ENCODE measurements around the gene MIER2. TPM values are rescaled to one million over a fixed set of nuclear protein-coding genes. Genes with fewer than 3 reads are reported as not detected.

Gene MIER2
- polyA plus RNA-seq, 1 donor from 2014 or later: 16.0 TPM

- Histone ChIP-seq H3K9me2 (ENCODE audit: insufficient read depth, low read length) (no peaks in the 10 kb centered on the region), H4K20me1 (ENCODE audit: insufficient read depth) (no peaks in the 10 kb centered on the region), H3K4me3 (ENCODE audit: low read length) (peak overlapping the region; percentile 24), H3K27ac (ENCODE audit: low read length) (no peak overlapping the region), H3K9me3 (ENCODE audit: low read length) (no peaks in the 10 kb centered on the region), H3K4me2 (ENCODE audit: low read length) (no peak overlapping the region), H3K27me3 (ENCODE audit: insufficient read depth, low read depth, low read length) (no peaks in the 10 kb centered on the region), H3K79me2 (replicated peaks; ENCODE audit: insufficient read depth, low read length) (peaks cover 65% of the 10 kb centered on the region), H2AFZ (ENCODE audit: low read depth, low read length) (no peak overlapping the region), H3K9ac (ENCODE audit: low read length) (no peak overlapping the region), H3K36me3 (ENCODE audit: insufficient read depth, low read length) (no peaks in the 10 kb centered on the region), H3F3A (ENCODE audit: insufficient read depth, low read length, poor library complexity, severe bottlenecking) (no peaks in the 10 kb centered on the region)
- TF ChIP-seq SMC3 (conservative IDR thresholded peaks at IDR 0.05; ENCODE audit: poor library complexity) (no peak), EZH2 (IDR thresholded peaks at IDR 0.05; ENCODE audit: borderline replicate concordance, insufficient read depth, low read length, poor library complexity, severe bottlenecking) (no peak), RAD21 (conservative IDR thresholded peaks at IDR 0.05) (no peak), TAF1 (IDR thresholded peaks at IDR 0.05; ENCODE audit: low read depth) (no peak), CTCF (IDR thresholded peaks at IDR 0.05; ENCODE audit: poor library complexity, severe bottlenecking) (no peak), EP300 (conservative IDR thresholded peaks at IDR 0.05; ENCODE audit: poor library complexity, severe bottlenecking) (no peak), POLR2AphosphoS5 (IDR thresholded peaks at IDR 0.05) (no peak), MXI1 (conservative IDR thresholded peaks at IDR 0.05; ENCODE audit: poor library complexity, severe bottlenecking) (no peak)
- TF ChIP-seq, protein P1, sequence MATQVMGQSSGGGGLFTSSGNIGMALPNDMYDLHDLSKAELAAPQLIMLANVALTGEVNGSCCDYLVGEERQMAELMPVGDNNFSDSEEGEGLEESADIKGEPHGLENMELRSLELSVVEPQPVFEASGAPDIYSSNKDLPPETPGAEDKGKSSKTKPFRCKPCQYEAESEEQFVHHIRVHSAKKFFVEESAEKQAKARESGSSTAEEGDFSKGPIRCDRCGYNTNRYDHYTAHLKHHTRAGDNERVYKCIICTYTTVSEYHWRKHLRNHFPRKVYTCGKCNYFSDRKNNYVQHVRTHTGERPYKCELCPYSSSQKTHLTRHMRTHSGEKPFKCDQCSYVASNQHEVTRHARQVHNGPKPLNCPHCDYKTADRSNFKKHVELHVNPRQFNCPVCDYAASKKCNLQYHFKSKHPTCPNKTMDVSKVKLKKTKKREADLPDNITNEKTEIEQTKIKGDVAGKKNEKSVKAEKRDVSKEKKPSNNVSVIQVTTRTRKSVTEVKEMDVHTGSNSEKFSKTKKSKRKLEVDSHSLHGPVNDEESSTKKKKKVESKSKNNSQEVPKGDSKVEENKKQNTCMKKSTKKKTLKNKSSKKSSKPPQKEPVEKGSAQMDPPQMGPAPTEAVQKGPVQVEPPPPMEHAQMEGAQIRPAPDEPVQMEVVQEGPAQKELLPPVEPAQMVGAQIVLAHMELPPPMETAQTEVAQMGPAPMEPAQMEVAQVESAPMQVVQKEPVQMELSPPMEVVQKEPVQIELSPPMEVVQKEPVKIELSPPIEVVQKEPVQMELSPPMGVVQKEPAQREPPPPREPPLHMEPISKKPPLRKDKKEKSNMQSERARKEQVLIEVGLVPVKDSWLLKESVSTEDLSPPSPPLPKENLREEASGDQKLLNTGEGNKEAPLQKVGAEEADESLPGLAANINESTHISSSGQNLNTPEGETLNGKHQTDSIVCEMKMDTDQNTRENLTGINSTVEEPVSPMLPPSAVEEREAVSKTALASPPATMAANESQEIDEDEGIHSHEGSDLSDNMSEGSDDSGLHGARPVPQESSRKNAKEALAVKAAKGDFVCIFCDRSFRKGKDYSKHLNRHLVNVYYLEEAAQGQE (IDR thresholded peaks at IDR 0.05; ENCODE audit: borderline replicate concordance): no peak
Measured at GRCh38 chr19:340620-341385, 3.8 kb downstream of the MIER2 start.

DNA sequence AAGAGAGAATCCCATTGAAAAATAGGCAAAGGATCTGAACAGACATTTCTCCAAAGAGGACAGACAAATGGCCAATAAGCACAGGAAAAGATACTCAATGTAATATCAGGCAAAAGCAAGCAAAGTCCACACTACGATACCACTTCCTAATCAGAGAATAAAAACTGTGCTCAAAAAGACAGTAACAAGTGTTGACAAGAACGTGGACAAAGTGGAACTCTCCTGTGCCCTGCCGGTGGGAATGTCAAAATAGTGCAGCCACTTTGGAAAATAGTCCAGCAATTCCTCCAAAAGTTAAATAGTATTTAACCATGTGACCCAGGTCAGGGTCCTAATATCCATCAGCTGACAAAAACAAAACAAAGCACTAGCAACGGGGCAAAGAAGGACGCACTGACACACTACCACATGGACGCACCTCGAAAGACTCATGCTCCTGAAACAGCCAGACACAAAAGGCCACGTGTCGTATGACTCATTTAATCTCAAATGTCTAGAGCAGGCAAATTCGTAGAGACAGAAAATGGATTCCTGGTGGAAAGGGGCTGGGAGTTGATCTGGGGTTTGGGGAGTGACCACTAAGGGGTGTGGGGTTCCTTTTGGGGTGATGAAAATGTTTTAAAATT is 5.2 kb downstream of the MIER2 start:
- Histone ChIP-seq H3K27me3 (ENCODE audit: insufficient read depth, low read depth, low read length) (no peaks in the 10 kb centered on the region), H3K27ac (ENCODE audit: low read length) (no peak overlapping the region), H3K36me3 (ENCODE audit: insufficient read depth, low read length) (no peaks in the 10 kb centered on the region), H3K79me2 (replicated peaks; ENCODE audit: insufficient read depth, low read length) (peaks cover 71% of the 10 kb centered on the region), H3K9me3 (ENCODE audit: low read length) (no peaks in the 10 kb centered on the region), H2AFZ (ENCODE audit: low read depth, low read length) (no peak overlapping the region), H4K20me1 (ENCODE audit: insufficient read depth) (no peaks in the 10 kb centered on the region), H3F3A (ENCODE audit: insufficient read depth, low read length, poor library complexity, severe bottlenecking) (no peaks in the 10 kb centered on the region), H3K4me3 (ENCODE audit: low read length) (no peak overlapping the region), H3K9ac (ENCODE audit: low read length) (no peak overlapping the region), H3K9me2 (ENCODE audit: insufficient read depth, low read length) (no peaks in the 10 kb centered on the region), H3K4me2 (ENCODE audit: low read length) (no peak overlapping the region)
- no peak for TF ChIP-seq TAF1 (IDR thresholded peaks at IDR 0.05; ENCODE audit: low read depth)
- TF ChIP-seq CTCF (IDR thresholded peaks at IDR 0.05; ENCODE audit: poor library complexity, severe bottlenecking): no peak
- TF ChIP-seq POLR2AphosphoS5 (IDR thresholded peaks at IDR 0.05): no peak
- TF ChIP-seq, protein P1 (IDR thresholded peaks at IDR 0.05; ENCODE audit: borderline replicate concordance): no peak
- TF ChIP-seq MXI1 (conservative IDR thresholded peaks at IDR 0.05; ENCODE audit: poor library complexity, severe bottlenecking): no peak
- TF ChIP-seq SMC3 (conservative IDR thresholded peaks at IDR 0.05; ENCODE audit: poor library complexity): no peak
- TF ChIP-seq EZH2 (IDR thresholded peaks at IDR 0.05; ENCODE audit: borderline replicate concordance, insufficient read depth, low read length, poor library complexity, severe bottlenecking): no peak
- no peak for TF ChIP-seq EP300 (conservative IDR thresholded peaks at IDR 0.05; ENCODE audit: poor library complexity, severe bottlenecking)
- no peak for TF ChIP-seq RAD21 (conservative IDR thresholded peaks at IDR 0.05)

Measured in neural cell (in vitro differentiated cells).